GM12801 (cell line): Measurements from ENCODE around the gene SCYGR7.

Experiments
- CTCF ChIP-seq: IDR thresholded peaks from one replicate; pipeline ENCODE4 v1.5.1; 2011; ENCODE audit warnings: control low read depth; ENCODE audit not compliant: insufficient read length; ENCODE audit errors: extremely low read depth

Gene SCYGR7

GRCh38 chr2:227707390-227707789 is 20.7 kb upstream of the SCYGR7 start:
- TF ChIP-seq CTCF = no peak

- no peak for TF ChIP-seq CTCF
These were observed 17.1 kb upstream of the SCYGR7 start for GRCh38 chr2:227710986-227711385.

GRCh38 chr2:227713291-227713690 is 14.8 kb upstream of the SCYGR7 start:
- no peak for TF ChIP-seq CTCF

- TF ChIP-seq CTCF = no peak
These were observed 11.6 kb upstream of the SCYGR7 start for GRCh38 chr2:227716501-227716900.

- no peak for TF ChIP-seq CTCF
These were observed 10.2 kb upstream of the SCYGR7 start, which contains the start of gene SLC19A3 for GRCh38 chr2:227717687-227718567. Gene SLC19A3, minus strand, starts transcription at chr2:227718028. Its CDS starts 15,710 bp downstream, at chr2:227702318.

GRCh38 chr2:227719641-227720040 is 8.5 kb upstream of the SCYGR7 start:
- no peak for TF ChIP-seq CTCF

GRCh38 chr2:227720680-227721079 is 7.5 kb upstream of the SCYGR7 start:
- no peak for TF ChIP-seq CTCF
